Esophagus squamous epithelium (tissue), 4 donors: ENCODE data around the gene ADPRM.

Experiments used
- CTCF ChIP-seq, 6 experiments: fragments of 450-650 bp in 4 of 6; fragments of 200-600 bp in 2 of 6; sonication (generic) in 2 of 6; IDR thresholded peaks; one replicate each; pipeline ENCODE4 v1.5.1; 2016 to 2019; ENCODE audit warnings: antibody characterized with exemption in 6 of 6, mild to moderate bottlenecking in 4 of 6, moderate library complexity in 4 of 6
- POLR2A ChIP-seq, 4 donors: fragments of 450-650 bp; IDR thresholded peaks; one replicate each; pipeline ENCODE4 v1.6.1; 2017; ENCODE audit warnings: antibody characterized with exemption in 4 of 4, mild to moderate bottlenecking in 4 of 4, moderate library complexity in 3 of 4

GRCh38 chr17:10742431-10742830 is 45.0 kb downstream of the ADPRM start:
- TF ChIP-seq CTCF (IDR thresholded peaks at IDR 0.05) (no peak), POLR2A (IDR thresholded peaks at IDR 0.05) (no peak)
